ENCODE data around the gene ANKRD17. TPM values are rescaled to one million over a fixed set of nuclear protein-coding genes. Genes with fewer than 3 reads are reported as not detected.

The ANKRD17 gene
- total RNA-seq, 1 donor, result 49.9 TPM

GRCh38 chr4:73070074-73070390, 188.6 kb downstream of the ANKRD17 start:
- H2AFZ ChIP-seq (ENCODE audit: low read length), result peak overlapping the region; percentile 90
- H3K4me2 ChIP-seq (ENCODE audit: insufficient read depth, low read length), result peak overlapping the region; percentile 99
- H3K9me3 ChIP-seq (ENCODE audit: low read depth, low read length), result no peaks in the 10 kb centered on the region
- TF ChIP-seq, protein P1, sequence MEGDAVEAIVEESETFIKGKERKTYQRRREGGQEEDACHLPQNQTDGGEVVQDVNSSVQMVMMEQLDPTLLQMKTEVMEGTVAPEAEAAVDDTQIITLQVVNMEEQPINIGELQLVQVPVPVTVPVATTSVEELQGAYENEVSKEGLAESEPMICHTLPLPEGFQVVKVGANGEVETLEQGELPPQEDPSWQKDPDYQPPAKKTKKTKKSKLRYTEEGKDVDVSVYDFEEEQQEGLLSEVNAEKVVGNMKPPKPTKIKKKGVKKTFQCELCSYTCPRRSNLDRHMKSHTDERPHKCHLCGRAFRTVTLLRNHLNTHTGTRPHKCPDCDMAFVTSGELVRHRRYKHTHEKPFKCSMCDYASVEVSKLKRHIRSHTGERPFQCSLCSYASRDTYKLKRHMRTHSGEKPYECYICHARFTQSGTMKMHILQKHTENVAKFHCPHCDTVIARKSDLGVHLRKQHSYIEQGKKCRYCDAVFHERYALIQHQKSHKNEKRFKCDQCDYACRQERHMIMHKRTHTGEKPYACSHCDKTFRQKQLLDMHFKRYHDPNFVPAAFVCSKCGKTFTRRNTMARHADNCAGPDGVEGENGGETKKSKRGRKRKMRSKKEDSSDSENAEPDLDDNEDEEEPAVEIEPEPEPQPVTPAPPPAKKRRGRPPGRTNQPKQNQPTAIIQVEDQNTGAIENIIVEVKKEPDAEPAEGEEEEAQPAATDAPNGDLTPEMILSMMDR (IDR thresholded peaks at IDR 0.05; ENCODE audit: extremely low read depth, low read depth, low read length), result no peak
- H3K27ac ChIP-seq (ENCODE audit: low read depth, low read length), result peak overlapping the region; percentile 82
- H3K27me3 ChIP-seq (ENCODE audit: insufficient read depth, low read length), result no peaks in the 10 kb centered on the region
- H3K79me2 ChIP-seq (ENCODE audit: insufficient read depth, low read length), result peaks cover 24% of the 10 kb centered on the region
- peaks cover 12% of the 10 kb centered on the region for H3K36me3 ChIP-seq (ENCODE audit: insufficient read depth, low read length)
- peaks cover 8% of the 10 kb centered on the region for H3K4me1 ChIP-seq (ENCODE audit: insufficient read depth, low read length)
- peak overlapping the region; percentile 89 for H3K4me3 ChIP-seq (ENCODE audit: insufficient read depth, low read length)
- H4K20me1 ChIP-seq (ENCODE audit: insufficient read depth, low read length), result no peaks in the 10 kb centered on the region
- DNase-seq (ENCODE audit: insufficient read length, low spot score, missing footprints), result no peak

GRCh38 chr4:73069338-73070073, 189.1 kb downstream of the ANKRD17 start, which contains the start of gene COX18:
TSS of gene COX18 (minus strand) at chr4:73069716. CDS start at chr4:73069649, 67 bp downstream.
- TF ChIP-seq, protein P1 (IDR thresholded peaks at IDR 0.05; ENCODE audit: extremely low read depth, low read depth, low read length), result no peak
- no peaks in the 10 kb centered on the region for H3K9me3 ChIP-seq (ENCODE audit: low read depth, low read length)

GRCh38 chr4:73068491-73069337, 189.9 kb downstream of the ANKRD17 start:
- TF ChIP-seq, protein P1 (IDR thresholded peaks at IDR 0.05; ENCODE audit: extremely low read depth, low read depth, low read length), result no peak
- H3K36me3 ChIP-seq (ENCODE audit: insufficient read depth, low read length), result peaks cover 3% of the 10 kb centered on the region
- H4K20me1 ChIP-seq (ENCODE audit: insufficient read depth, low read length), result no peaks in the 10 kb centered on the region
- peak overlapping the region; percentile 89 for H3K4me3 ChIP-seq (ENCODE audit: insufficient read depth, low read length)
- peak overlapping the region; percentile 82 for H3K27ac ChIP-seq (ENCODE audit: low read depth, low read length)
- peak overlapping the region; percentile 77 for H2AFZ ChIP-seq (ENCODE audit: low read length)
- no peaks in the 10 kb centered on the region for H3K27me3 ChIP-seq (ENCODE audit: insufficient read depth, low read length)
- peak overlapping the region; percentile 99 for H3K4me2 ChIP-seq (ENCODE audit: insufficient read depth, low read length)
- DNase-seq (ENCODE audit: insufficient read length, low spot score, missing footprints), result no peak
- H3K79me2 ChIP-seq (ENCODE audit: insufficient read depth, low read length), result peaks cover 25% of the 10 kb centered on the region
- H3K4me1 ChIP-seq (ENCODE audit: insufficient read depth, low read length), result peaks cover 8% of the 10 kb centered on the region
- H3K9me3 ChIP-seq (ENCODE audit: low read depth, low read length), result no peaks in the 10 kb centered on the region

More at GRCh38 chr4:73069338-73070073, 189.1 kb downstream of the ANKRD17 start, which contains the start of gene COX18:
- Histone ChIP-seq H3K27ac (ENCODE audit: low read depth, low read length) (peak within 1 kb of the TSS; percentile 82), H2AFZ (ENCODE audit: low read length) (peak within 1 kb of the TSS; percentile 90), H3K4me2 (ENCODE audit: insufficient read depth, low read length) (peak within 1 kb of the TSS; percentile 99), H3K4me1 (ENCODE audit: insufficient read depth, low read length) (peaks cover 8% of the 10 kb centered on the region), H3K27me3 (ENCODE audit: insufficient read depth, low read length) (no peaks in the 10 kb centered on the region), H3K4me3 (ENCODE audit: insufficient read depth, low read length) (peak within 1 kb of the TSS; percentile 89), H3K79me2 (ENCODE audit: insufficient read depth, low read length) (peaks cover 24% of the 10 kb centered on the region), H4K20me1 (ENCODE audit: insufficient read depth, low read length) (no peaks in the 10 kb centered on the region), H3K36me3 (ENCODE audit: insufficient read depth, low read length) (peaks cover 9% of the 10 kb centered on the region)
- peak; percentile 92 for DNase-seq (ENCODE audit: insufficient read length, low spot score, missing footprints)

- Histone ChIP-seq H3K79me2 (ENCODE audit: insufficient read depth, low read length) (peaks cover 28% of the 10 kb centered on the region), H3K27ac (ENCODE audit: low read depth, low read length) (peak overlapping the region; percentile 82), H3K36me3 (ENCODE audit: insufficient read depth, low read length) (peaks cover 3% of the 10 kb centered on the region), H3K9me3 (ENCODE audit: low read depth, low read length) (no peaks in the 10 kb centered on the region), H3K4me2 (ENCODE audit: insufficient read depth, low read length) (peak overlapping the region; percentile 99), H3K27me3 (ENCODE audit: insufficient read depth, low read length) (no peaks in the 10 kb centered on the region), H3K4me3 (ENCODE audit: insufficient read depth, low read length) (peak overlapping the region; percentile 89), H3K4me1 (ENCODE audit: insufficient read depth, low read length) (peaks cover 8% of the 10 kb centered on the region), H2AFZ (ENCODE audit: low read length) (peak overlapping the region; percentile 77), H4K20me1 (ENCODE audit: insufficient read depth, low read length) (no peaks in the 10 kb centered on the region)
- peak; percentile 89 for DNase-seq (ENCODE audit: insufficient read length, low spot score, missing footprints)
- TF ChIP-seq, protein P1 (IDR thresholded peaks at IDR 0.05; ENCODE audit: extremely low read depth, low read depth, low read length), result no peak
Measured at GRCh38 chr4:73067971-73068394, 190.6 kb downstream of the ANKRD17 start.

Measured in osteoblast (primary cell).